GM12878 (cell line): ENCODE results near the gene SLC26A8. TPM values are rescaled to one million over a fixed set of nuclear protein-coding genes. Genes with fewer than 3 reads are reported as not detected.

Experiments
- CEBPB ChIP-seq, 2 experiments: fragments of 150-350 bp in 1 of 2; IDR thresholded peaks; 2 replicates each; pipeline ENCODE4 v1.6.1; 2012 to 2014; ENCODE audit warnings: low read depth in 2 of 2, low read length in 2 of 2, borderline replicate concordance in 1 of 2, inconsistent platforms in 1 of 2
- FOXM1 ChIP-seq: IDR thresholded peaks from 2 replicates; pipeline ENCODE4 v1.6.1; 2012; ENCODE audit warnings: low read depth, mild to moderate bottlenecking, inconsistent platforms, low read length, moderate library complexity
- NFYA ChIP-seq: IDR thresholded peaks from 2 replicates; pipeline ENCODE4 v1.6.1; 2011; ENCODE audit warnings: low read depth, mild to moderate bottlenecking, low read length, improper control_type of control experiment, borderline replicate concordance
- NFYB ChIP-seq: IDR thresholded peaks from 2 replicates; pipeline ENCODE4 v1.6.1; 2011; ENCODE audit warnings: low read depth, mild to moderate bottlenecking, low read length, improper control_type of control experiment, moderate library complexity; ENCODE audit not compliant: insufficient read depth
- POLR2A ChIP-seq: IDR thresholded peaks from 2 replicates; pipeline ENCODE4 v1.6.1; 2011; ENCODE audit warnings: low read depth, mild to moderate bottlenecking, low read length
- RUNX3 ChIP-seq: IDR thresholded peaks from 2 replicates; pipeline ENCODE4 v1.6.1; 2012; ENCODE audit warnings: low read length, inconsistent platforms
- SREBF1 ChIP-seq: IDR thresholded peaks from 2 replicates; pipeline ENCODE4 v1.6.1; 2012; ENCODE audit warnings: mild to moderate bottlenecking, low read length
- TARDBP ChIP-seq: IDR thresholded peaks from 2 replicates; pipeline ENCODE4 v1.6.1; 2016; ENCODE audit warnings: borderline replicate concordance
- YBX1 ChIP-seq: fragments of 450-650 bp; IDR thresholded peaks from 2 replicates; pipeline ENCODE4 v1.6.1; 2016; ENCODE audit warnings: antibody characterized with exemption
- polyA plus RNA-seq, 11 experiments: library from polyadenylated mRNA; depleted of rRNA in 4 of 11; unstranded in 6 of 11; stranded (reverse) in 5 of 11; fragments of >200 nt; fragmentation: Nextera tagmentation in 4 of 11; fragmentation: Illumina TruSeq in 1 of 11; extraction: Ambion mirVana in 4 of 11; extraction: Trizol in 1 of 11; gene quantifications; 1 replicate in 1 of 11; 2 replicates in 10 of 11; pipeline versions ENCODE4 v1.2.1 to v1.2.3, GENCODE V29; 2011 to 2016; ENCODE audit warnings: inconsistent platforms in 2 of 11, missing spikeins in 2 of 11, low read depth in 1 of 11
- total RNA-seq, 4 experiments: library from RNA; depleted of rRNA in 3 of 4; stranded (reverse); fragments of >200 nt in 3 of 4; fragmentation: Illumina TruSeq in 1 of 4; extraction: Trizol in 1 of 4; gene quantifications; 2 replicates each; pipeline versions ENCODE4 v1.2.1 to v1.2.3, GENCODE V29; 2013 to 2021
- TF ChIP-seq, protein P1 (sequence below): fragments of 150-350 bp; IDR thresholded peaks from 2 replicates; pipeline ENCODE4 v1.6.1; 2016; ENCODE audit warnings: low read depth, low read length
- TF ChIP-seq, protein P2 (sequence below): IDR thresholded peaks from 2 replicates; pipeline ENCODE4 v1.6.1; 2011; ENCODE audit warnings: borderline replicate concordance, low read depth, mild to moderate bottlenecking, moderate library complexity, mixed read lengths, low read length; ENCODE audit not compliant: insufficient read depth; ENCODE audit errors: extremely low read length
- TF ChIP-seq, protein P3 (sequence below): IDR thresholded peaks from 2 replicates; pipeline ENCODE4 v1.6.1; 2012; ENCODE audit warnings: low read length, inconsistent platforms
- TF ChIP-seq, protein P4 (sequence below): fragments of 450-650 bp; IDR thresholded peaks from 2 replicates; pipeline ENCODE4 v1.6.1; 2018; ENCODE audit warnings: borderline replicate concordance, mild to moderate bottlenecking; ENCODE audit not compliant: partially characterized antibody
- TF ChIP-seq, protein P5 (sequence below): IDR thresholded peaks from 2 replicates; pipeline ENCODE4 v1.6.1; 2012; ENCODE audit warnings: improper control_type of control experiment, low read depth, low read length; ENCODE audit not compliant: insufficient replicate concordance

SLC26A8 gene
- total and polyA plus RNA-seq, 10 of the 15 experiments (the other 5 are each of a cell fraction or from before 2014, with no cell fraction given): 0.09 to 0.95 (median 0.27) TPM; not detected in 2

DNA sequence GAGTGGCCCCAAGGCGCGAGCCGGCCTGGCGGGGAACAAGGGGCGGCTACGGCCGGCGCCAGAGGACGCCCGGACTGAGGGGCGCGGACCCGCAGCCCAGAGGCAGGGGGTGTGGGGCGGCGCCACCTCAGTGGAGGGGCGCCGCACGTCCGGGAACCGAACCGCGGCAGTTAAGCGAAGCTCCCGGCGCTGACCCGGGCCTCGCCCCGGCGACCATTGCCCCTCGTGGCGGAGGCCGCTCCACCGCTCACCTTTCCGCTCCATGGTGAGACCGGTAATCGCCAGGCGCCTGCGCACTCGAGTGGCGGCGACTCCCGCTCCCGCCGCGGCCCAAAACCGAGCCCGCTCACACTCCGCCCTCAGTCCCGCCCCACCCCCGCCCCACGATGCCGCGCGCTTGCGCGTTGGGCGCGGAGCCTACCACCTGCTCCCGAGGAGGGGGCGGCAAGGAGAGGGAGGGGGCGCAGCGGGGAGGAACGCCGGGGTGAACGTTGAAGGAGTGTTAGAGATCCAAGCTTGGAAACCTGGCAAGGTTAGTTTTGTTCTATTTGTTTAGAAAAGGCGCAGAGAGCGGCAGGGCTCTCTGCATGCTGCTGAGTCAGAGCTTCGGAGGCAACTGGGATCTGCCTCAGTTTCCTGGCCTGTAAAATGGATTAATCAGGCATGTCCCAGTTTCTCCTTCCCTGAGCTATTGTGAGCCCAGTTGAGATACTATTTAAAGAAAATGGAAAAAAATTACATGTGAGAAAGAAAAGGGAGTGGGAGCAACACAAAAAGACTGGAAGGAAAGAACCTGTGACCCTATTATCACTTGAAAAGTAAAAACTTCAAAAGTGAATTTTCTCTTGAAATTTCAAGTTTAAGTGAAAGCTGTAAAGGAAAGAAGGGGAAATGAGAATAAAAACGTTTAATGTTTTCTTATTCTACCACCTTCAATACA lies 103.4 kb downstream of the SLC26A8 start, which contains the start of gene SRPK1 (continued):
- TF ChIP-seq, protein P1, sequence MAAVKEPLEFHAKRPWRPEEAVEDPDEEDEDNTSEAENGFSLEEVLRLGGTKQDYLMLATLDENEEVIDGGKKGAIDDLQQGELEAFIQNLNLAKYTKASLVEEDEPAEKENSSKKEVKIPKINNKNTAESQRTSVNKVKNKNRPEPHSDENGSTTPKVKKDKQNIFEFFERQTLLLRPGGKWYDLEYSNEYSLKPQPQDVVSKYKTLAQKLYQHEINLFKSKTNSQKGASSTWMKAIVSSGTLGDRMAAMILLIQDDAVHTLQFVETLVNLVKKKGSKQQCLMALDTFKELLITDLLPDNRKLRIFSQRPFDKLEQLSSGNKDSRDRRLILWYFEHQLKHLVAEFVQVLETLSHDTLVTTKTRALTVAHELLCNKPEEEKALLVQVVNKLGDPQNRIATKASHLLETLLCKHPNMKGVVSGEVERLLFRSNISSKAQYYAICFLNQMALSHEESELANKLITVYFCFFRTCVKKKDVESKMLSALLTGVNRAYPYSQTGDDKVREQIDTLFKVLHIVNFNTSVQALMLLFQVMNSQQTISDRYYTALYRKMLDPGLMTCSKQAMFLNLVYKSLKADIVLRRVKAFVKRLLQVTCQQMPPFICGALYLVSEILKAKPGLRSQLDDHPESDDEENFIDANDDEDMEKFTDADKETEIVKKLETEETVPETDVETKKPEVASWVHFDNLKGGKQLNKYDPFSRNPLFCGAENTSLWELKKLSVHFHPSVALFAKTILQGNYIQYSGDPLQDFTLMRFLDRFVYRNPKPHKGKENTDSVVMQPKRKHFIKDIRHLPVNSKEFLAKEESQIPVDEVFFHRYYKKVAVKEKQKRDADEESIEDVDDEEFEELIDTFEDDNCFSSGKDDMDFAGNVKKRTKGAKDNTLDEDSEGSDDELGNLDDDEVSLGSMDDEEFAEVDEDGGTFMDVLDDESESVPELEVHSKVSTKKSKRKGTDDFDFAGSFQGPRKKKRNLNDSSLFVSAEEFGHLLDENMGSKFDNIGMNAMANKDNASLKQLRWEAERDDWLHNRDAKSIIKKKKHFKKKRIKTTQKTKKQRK: no peak
- TF ChIP-seq, protein P2, sequence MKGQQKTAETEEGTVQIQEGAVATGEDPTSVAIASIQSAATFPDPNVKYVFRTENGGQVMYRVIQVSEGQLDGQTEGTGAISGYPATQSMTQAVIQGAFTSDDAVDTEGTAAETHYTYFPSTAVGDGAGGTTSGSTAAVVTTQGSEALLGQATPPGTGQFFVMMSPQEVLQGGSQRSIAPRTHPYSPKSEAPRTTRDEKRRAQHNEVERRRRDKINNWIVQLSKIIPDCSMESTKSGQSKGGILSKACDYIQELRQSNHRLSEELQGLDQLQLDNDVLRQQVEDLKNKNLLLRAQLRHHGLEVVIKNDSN: no peak
- no peak for TF ChIP-seq TARDBP
- TF ChIP-seq FOXM1: no peak
- TF ChIP-seq NFYB: no peak
- TF ChIP-seq, protein P3, sequence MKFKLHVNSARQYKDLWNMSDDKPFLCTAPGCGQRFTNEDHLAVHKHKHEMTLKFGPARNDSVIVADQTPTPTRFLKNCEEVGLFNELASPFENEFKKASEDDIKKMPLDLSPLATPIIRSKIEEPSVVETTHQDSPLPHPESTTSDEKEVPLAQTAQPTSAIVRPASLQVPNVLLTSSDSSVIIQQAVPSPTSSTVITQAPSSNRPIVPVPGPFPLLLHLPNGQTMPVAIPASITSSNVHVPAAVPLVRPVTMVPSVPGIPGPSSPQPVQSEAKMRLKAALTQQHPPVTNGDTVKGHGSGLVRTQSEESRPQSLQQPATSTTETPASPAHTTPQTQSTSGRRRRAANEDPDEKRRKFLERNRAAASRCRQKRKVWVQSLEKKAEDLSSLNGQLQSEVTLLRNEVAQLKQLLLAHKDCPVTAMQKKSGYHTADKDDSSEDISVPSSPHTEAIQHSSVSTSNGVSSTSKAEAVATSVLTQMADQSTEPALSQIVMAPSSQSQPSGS: no peak
- peak; percentile 97 for TF ChIP-seq POLR2A
- no peak for TF ChIP-seq NFYA
- TF ChIP-seq, protein P4, sequence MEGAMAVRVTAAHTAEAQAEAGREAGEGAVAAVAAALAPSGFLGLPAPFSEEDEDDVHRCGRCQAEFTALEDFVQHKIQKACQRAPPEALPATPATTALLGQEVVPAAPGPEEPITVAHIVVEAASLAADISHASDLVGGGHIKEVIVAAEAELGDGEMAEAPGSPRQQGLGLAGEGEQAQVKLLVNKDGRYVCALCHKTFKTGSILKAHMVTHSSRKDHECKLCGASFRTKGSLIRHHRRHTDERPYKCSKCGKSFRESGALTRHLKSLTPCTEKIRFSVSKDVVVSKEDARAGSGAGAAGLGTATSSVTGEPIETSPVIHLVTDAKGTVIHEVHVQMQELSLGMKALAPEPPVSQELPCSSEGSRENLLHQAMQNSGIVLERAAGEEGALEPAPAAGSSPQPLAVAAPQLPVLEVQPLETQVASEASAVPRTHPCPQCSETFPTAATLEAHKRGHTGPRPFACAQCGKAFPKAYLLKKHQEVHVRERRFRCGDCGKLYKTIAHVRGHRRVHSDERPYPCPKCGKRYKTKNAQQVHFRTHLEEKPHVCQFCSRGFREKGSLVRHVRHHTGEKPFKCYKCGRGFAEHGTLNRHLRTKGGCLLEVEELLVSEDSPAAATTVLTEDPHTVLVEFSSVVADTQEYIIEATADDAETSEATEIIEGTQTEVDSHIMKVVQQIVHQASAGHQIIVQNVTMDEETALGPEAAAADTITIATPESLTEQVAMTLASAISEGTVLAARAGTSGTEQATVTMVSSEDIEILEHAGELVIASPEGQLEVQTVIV: no peak
- TF ChIP-seq CEBPB (IDR thresholded peaks at IDR 0.05; ENCODE audit: borderline replicate concordance in 1 of 2, low read depth in 2 of 2, low read length in 2 of 2): no peak
- no peak for TF ChIP-seq YBX1
- TF ChIP-seq SREBF1: peak; percentile 47; the same call in 1 of the 2 replicates
- TF ChIP-seq RUNX3: no peak
- TF ChIP-seq, protein P5, sequence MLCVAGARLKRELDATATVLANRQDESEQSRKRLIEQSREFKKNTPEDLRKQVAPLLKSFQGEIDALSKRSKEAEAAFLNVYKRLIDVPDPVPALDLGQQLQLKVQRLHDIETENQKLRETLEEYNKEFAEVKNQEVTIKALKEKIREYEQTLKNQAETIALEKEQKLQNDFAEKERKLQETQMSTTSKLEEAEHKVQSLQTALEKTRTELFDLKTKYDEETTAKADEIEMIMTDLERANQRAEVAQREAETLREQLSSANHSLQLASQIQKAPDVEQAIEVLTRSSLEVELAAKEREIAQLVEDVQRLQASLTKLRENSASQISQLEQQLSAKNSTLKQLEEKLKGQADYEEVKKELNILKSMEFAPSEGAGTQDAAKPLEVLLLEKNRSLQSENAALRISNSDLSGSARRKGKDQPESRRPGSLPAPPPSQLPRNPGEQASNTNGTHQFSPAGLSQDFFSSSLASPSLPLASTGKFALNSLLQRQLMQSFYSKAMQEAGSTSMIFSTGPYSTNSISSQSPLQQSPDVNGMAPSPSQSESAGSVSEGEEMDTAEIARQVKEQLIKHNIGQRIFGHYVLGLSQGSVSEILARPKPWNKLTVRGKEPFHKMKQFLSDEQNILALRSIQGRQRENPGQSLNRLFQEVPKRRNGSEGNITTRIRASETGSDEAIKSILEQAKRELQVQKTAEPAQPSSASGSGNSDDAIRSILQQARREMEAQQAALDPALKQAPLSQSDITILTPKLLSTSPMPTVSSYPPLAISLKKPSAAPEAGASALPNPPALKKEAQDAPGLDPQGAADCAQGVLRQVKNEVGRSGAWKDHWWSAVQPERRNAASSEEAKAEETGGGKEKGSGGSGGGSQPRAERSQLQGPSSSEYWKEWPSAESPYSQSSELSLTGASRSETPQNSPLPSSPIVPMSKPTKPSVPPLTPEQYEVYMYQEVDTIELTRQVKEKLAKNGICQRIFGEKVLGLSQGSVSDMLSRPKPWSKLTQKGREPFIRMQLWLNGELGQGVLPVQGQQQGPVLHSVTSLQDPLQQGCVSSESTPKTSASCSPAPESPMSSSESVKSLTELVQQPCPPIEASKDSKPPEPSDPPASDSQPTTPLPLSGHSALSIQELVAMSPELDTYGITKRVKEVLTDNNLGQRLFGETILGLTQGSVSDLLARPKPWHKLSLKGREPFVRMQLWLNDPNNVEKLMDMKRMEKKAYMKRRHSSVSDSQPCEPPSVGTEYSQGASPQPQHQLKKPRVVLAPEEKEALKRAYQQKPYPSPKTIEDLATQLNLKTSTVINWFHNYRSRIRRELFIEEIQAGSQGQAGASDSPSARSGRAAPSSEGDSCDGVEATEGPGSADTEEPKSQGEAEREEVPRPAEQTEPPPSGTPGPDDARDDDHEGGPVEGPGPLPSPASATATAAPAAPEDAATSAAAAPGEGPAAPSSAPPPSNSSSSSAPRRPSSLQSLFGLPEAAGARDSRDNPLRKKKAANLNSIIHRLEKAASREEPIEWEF: no peak
